NCI-H510A treated with DMSO at 0.1 percent for 48 hours (cell line): ENCODE data around the gene DNAH14.
"Not testable (repeated sequence)": the region's sequence is repeated elsewhere in the genome, so short reads cannot be mapped to it uniquely, and the experiment has no call there.

ENCODE experiments used
- DNase-seq: peaks from one replicate; lab custom pipeline; 2025; lab: John Stamatoyannopoulos, UW

DNAH14 gene

DNA sequence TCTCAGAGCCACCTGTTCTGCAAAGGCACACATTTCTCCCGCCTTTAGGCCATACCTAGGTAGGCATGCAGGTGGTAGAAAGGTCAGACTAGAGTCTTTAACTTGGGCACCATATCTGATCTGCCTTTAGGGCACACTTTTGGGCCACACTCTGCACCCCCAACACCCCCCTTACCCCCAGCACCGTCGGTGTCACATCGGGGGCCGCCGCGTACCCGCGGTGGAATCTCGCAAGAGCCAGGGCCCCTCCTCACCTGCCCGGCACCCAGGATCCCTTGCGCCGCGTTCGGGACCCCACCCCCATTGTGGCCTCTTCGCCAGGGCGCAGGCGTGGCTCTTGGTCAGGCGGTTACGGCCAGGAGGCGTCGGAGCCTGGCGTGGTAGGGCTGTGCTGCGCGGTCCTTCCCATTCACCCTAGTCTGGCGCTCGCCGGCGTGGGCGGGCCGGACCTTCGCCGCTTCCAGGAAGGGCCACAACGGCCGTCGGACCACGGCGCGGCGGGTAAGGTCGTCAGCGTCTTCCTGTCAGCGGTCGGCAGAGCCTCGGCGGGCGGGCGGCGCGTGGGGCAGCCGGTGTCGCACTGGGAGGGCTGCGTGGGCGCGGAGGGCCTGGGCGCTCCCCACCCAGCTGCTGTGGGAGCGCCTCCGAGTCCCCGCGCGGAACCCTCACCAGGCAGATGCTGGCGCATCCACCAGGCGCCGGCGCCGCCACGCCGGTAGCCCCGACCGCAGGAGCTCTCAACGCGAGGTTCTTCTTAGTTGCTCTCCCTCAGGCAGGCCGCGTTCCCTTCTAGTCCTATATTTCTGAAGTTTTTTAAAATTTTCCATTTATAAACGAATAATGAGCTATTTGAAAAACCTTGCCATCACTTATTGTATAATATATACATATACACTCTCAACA, at the start of gene DNAH14:
TSS of gene DNAH14 (plus strand) at position 341 of the 903 bp plus-strand sequence. CDS start 23,028 bp downstream, outside the sequence.
- DNase-seq = peak; percentile 89

DNA sequence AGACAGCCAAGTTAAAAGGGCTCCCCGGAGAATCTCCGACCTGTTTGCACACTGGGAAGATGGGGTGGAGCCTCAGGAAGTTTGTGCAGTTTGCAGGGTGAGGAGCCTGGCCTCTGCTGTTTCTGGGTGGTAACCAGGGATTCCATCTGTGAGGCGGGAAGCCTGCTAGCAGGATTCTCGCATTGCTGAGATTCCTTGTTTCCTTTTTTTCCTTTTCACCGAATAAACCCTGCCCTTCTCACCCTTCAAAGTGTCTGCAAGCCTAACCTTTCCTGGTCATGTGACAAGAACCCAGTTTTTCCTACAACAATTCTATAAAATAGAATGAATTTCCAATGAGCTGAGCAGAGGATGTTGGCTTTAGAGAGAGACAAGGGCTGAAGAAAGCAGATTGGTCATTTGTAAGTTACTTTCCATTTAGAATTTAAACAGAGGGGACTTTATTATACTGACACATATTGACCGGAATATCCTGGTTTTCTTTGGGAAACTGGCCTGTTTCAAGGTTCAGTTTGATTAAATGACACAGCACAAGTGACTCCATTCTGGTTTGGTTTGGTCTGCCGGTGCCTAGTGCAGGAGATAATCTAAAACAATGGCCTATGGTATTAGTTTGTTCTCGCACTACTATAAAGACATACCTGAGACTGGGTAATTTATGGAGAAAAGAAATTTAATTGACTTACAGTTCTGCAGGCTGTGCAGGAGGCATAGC, 48.7 kb upstream of the DNAH14 start:
- DNase-seq = no peak

DNA sequence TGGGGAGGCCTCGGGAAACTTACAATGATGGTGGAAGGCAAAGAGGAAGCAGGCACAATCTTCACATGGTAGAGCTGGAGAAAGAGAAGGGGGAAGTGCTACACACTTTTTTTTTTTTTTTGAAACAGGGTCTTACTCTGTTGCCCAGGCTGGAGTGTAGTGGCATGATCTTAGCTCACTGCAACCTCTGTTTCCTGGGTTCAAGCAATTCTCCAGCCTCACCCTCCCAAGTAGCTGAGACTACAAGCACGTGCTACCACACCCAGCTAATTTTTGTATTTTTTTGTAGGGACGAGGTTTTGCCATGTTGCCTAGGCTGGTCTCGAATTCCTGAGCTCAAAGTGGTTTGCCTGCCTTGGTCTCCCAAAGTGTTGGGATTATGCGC, 48.2 kb upstream of the DNAH14 start:
- DNase-seq = not testable (repeated sequence)

DNA sequence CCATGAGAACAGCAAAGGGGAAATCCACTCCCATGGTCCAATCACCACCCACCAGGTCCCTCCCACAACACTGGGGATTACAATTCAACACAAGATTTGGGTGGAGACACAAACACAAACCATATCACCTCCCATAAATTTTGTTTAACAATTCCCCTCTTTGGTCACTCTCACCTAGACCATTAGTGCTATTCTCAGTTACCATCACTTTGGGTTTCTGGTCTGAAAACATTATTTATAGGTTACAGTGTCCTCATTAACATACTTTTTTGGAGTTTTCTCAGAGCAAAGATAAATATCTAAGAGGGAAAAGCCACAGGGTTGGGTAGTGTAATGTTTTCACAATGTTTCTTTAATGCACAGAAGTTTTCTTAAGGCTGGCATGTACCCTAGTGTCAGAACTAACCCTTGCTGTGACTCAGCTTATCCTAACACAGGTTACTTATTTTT, 47.7 kb upstream of the DNAH14 start:
- no peak for DNase-seq

DNA sequence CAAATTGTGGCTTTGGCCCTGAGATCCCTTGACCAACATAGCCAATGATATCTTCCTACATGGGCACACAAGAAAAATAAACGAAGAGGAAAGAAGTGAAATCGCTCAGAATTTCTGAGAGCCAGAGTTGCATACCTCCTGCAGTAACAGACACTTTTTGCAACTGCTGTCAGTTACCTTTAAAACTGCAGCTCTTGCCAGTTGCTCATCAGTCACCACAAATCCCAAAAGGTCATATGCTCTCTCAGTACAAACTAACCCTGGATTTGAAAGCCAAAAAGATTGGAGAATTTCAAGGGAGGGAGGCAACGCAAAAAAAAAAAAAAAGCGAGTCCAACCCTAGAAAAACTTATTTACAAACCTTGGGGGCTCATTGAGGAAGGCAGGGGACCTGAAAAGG, 47.2 kb upstream of the DNAH14 start:
- DNase-seq = no peak

DNA sequence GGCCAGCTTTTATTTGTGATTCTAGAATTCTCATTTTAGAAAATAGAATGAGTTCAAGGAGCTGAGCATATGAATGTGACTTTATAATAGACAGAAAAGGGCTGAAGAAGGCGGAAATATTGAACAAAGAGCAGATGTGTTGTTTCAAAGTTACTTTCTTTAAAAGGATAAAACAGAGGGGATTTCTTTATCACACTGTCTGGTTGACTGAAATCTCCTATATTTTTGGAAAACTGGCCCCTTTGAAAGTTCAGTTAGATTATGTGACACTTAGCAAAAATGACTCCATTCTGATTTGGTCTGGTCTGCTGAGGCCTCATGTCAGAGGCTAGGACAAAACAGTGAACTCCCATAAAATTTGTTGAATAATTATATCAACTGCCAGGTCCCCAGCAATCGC, 46.4 kb upstream of the DNAH14 start:
- DNase-seq = no peak

DNA sequence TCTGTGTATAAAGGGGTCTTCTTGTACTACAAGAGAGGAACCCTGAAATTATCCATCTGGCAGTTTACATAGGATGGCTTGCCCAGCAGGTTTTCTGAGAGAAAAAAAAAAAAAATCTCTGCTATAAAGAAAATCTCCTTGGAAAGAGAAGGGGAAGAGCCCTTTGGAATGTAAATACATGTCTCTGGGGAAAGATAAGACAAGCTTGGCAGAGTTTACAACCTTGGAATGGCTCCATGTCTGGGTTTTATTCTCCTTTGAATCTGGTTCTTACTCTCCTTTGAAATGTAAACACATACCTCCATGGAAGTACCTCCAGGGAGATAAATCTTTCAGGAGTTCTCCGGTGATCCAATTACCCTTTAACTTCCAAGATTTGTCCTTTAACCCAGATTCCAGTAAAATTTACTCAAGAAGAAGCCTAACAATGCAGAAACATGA, 45.1 kb upstream of the DNAH14 start:
- no peak for DNase-seq

DNA sequence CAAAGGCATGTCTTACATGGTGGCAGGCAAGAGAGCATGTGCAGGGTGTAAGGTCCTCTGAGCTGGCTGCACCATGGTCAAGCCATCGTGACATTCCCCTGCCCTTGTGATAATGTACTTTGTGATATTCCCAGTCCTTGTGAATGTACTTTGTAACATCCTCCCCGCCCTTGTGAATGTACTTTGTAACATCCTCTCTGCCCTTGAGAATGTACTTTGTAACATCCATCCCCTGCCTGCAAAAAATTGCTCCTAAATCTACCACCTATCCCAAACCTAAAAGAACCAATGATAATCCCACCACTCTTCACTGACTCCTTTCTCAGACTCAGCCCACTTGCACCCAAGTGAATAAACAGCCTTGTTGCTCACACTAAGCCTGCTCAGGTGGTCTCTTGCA, 44.1 kb upstream of the DNAH14 start:
- DNase-seq = not testable (repeated sequence)

DNA sequence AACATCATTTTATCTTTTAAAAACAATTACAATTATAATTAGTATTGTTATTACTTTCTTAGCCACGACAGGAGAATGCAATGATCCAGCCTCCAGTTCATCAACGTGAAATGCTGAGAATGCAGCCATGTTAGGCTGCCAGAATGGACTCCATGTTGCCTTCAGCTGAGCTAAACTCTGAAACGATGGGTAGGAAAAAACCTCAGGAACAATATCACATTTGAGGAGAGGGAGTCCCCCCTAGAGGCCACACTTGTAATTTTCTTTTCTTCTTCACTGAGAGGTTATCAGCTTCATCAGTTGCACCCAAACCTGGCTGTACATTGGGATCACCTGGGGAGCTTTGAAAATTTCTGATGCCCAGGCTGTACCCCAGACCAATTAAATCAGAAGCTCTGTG, 34.6 kb upstream of the DNAH14 start:
- DNase-seq = peak; percentile 4

DNA sequence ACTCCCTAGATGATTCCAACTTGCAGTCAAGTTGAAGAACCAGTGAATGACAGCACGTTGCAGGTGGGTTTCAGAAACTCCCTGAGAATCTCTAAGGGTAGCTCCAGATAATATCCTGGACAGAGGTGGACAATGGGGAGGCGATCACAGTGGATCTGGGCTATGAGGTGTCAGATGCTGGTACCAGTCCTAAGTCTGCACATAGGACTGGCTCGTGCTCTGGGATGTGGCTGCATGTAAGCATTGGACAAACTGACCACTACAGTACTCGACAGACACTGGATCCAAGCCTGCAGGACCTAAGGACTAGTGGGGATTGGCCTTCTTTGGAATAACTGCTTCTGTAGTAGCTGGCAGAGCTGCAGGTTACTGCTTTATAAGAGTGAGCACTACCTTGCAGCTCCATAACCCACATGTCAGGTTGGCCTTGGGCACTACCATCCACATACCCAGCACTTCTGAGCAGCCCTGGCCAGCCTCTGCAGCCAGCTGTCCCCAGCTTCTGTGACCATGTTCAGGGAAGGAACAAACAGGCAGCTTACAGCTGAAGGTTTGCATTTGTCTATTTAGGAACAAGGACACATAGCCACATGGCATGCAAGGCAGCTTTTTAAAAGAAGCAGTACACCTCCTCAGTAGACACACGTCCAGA, 33.2 kb upstream of the DNAH14 start:
- DNase-seq = no peak

DNA sequence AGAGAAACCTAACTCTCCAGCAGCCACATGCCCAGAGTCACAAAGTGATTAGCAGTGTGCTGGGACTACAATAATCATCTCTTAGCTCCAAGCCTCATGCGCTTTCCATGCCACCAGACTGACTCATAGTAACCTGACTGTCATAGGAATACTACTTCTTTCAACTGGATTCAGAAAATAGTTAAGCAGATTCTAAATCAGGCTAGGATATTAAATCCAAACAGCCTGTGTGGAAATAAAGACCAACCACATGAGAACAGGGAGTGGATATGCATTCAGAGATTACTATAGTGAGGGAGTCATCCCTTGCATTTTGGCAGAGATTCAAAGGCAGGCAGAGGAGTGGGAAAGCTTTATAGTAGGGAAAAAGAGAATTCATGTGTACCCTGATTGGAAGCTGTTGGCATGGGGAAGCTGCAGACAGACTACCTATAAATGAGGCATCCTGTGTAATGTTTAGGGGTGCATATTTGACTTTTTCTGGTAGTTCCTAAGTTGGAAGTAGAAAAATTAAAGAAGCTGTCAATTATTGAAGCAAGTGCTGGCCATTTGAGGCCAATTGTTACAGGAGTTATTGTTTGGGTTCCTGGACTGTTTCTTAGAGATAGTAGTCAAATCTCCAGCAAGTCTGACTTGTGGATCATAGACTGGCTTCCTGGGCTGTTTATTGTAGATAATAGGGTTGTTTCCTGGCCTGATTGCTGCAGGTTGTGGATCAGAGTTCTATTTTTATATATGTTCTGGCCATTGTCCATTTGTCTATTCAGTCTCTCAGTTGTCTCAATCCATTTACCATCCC, 31.7 kb upstream of the DNAH14 start:
- DNase-seq = no peak

DNA sequence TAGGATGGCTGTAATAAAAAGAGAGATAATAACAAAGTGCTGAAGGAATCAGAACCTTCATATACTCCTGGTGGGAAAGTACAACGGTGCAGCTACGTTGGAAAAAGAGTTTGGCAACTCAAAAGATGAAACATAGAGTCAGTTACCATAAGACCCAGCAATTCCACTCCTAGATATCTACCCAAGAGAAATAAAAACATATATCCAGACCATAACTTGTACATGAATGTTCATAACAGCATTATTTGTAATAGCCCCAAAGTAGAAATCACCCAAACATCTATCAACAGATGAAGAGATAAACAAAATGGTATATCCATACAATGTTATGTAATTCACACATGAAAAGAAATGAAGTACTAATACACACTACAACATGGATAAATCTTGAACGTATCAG, 30.5 kb upstream of the DNAH14 start:
- DNase-seq = no peak

DNA sequence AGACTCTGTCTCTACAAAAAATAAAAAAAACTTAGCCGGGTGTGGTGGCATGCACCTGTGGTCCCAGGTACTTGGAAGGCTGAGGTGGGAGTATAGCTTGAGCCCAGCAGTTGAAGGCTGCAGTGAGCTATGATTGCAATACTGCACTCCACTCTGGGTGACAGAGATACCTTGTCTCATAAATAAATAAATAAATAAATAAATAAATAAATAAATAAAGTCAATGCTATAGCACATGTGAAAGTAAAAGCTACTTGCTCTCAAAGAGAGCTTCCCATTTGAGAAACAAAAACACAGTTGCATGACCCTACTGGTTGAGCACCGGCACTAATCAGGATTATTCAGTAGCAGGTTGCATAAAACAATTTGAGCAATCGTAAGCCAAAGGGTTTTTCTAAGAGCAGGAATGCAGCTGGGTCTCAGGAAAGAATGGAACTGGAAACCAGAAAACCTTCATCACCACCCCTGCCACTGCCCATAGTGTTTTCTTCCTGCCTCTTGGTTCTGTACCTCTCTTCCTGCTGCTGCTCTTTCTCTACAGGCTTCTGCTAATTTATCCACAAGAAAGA, 29.3 kb upstream of the DNAH14 start:
- DNase-seq = no peak

DNA sequence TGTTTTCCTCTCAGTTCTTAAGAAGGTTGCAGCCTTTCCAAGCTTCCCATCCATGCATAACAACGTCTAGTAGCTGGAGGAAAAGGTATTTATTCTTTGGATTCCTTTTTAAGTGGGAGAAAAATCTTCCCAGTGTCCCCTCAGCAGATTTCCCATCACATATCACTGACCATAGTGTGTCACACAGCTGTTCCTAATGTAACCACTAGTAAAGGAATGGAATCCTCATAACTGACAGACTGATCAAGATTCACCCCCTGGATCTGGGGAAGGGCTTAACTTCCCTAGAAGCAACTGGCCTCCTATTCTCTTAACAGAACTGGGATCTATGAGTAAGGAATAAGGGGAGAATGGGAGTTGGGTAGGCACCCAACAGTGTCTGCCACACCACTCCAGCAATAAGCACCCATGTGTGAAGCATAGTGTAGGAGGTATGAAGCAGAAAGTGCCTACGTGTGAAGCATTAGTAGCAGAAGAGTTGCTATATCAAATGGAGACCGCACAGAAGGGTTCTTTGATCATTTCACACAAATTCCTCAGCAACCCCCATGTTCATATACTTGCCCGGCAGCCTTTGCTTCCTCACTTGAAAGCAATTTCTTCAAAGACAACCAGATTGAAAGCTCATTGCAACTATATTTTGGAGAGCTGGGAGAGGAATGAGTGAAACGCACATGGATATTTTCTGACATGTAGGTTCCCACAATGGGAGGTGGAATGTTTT, 28.2 kb upstream of the DNAH14 start:
- no peak for DNase-seq

DNA sequence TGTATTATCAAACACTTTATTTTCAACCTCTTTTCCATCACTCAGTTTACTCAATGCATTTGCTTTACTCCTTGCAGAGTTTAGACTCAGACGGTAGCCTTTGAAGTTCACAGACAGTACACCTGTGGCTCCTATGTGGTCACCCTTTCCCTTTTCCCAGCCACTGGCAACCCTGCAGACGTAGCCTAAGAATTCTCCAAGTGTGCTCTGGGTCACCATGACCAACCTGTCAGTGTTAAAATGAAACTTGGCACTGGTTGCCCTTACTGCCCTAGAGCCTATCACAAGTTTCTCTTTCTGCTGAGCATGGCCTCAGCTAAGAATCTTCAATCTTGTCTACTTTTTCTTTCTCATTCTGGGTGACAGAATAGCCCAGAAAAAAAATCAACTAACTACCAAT, 25.5 kb upstream of the DNAH14 start:
- no peak for DNase-seq

DNA sequence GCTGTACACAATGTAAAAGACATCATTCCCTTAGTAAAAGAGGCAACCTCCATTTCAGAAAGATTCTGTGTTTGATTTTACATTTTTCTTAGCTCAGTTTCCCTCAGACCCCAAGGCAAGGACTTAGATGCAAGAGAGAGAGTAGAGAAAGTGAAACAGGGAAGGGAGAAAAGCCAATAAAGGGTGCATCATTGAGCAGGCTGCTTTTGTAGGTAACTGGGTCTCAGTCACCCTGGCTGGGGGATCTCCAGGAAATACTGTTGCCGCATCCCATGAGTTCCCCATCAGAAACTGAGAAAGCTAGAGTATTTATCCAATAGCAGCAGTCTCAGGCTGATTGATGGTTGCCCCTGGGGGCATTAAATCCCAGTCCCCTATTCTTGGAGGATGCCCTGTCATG, 23.1 kb upstream of the DNAH14 start:
- DNase-seq = no peak

DNA sequence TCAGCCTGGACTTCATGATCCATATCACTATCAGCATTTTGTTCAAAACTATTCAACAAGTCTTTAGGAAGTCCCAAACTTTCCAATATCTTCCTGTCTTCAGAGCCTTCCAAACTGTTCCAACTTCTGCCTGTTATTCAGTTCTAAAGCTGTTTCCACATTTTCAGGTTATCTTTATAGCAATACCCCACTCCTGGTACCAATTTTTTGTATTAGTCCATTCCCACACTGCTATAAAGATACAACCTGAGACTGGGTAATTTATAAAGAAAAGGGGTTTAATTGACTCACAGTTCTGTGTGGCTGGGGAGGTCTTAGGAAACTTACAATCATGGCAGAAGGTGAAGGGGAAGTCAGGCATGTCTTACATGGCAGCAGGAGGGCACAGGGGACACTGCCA, 18.3 kb upstream of the DNAH14 start:
- DNase-seq = no peak

DNA sequence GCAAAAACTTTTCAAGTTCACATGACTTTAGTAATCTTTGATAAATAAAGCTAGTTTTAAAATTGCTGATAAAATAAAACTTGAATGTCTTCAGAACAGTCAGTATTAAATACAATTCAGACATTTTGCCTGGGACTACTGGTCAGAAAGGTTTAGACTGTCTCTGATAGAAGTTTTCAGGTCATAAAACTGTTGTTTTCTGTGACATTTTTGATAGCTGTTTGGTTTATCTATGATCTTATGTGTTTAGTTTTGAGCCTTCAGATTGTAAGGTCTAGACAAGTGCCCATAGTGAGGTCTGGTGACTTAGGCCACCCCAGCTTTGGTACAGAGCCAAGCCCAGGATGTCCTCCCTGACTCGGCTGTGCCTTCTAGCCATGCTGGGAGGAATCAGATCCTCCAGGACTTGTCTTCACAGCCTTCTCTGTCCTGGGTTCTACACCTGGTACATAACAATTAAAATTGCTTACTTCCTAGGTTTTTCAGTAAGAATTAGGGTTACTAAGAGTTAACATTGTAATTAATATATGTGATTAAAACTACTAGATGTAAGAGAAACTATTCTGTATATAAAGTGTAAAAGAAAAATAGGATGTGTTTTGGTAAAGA, 15.1 kb upstream of the DNAH14 start:
- no peak for DNase-seq

DNA sequence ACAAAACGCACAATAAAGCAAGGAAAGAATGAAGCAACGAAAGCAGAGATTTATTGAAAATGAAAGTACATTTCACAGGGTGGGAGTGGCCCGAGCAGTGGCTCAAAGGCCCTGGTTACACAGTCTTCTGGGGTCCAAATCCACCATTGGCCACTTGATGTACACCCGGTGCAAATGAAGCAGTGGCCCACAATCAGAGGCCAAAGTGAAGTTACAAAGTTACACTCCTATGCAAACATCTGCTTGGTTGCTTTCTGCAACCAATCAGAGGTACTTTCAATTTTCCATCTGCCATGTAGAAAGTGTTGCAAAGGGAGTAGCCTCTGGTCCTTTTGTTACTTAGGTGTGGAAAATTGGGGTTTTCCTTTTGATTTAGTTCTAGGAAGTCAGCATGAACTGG, 10.0 kb upstream of the DNAH14 start:
- DNase-seq = no peak

DNA sequence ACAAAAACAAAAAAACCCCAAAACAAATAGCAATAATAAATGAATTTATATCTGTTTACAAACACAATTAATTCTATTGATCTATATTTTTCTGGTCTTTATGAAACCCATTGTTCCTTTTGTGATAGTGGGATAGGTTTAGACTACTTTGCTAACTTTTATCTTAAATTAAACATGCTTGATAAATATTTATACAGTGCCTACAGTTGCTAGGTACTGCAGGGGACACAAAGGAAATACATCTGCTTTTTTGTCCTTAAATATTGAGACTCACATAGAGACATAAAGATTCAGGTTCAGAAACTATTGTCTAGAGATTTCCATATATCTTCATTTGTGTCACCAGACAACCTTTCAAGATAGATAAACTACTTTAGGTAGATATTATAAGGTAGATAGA, 8.5 kb upstream of the DNAH14 start:
- no peak for DNase-seq
